Chondrocyte (in vitro differentiated cells): ENCODE measurements around the gene RBKS. TPM values are rescaled to one million over a fixed set of nuclear protein-coding genes. Genes with fewer than 3 reads are reported as not detected.
"Not testable (repeated sequence)": the region's sequence is repeated elsewhere in the genome, so short reads cannot be mapped to it uniquely, and the experiment has no call there.

Source experiments
- DNase-seq: peaks from one replicate; pipeline ENCODE4 v3.0.0; 2021; ENCODE audit warnings: mixed read lengths, low spot score
- H3K27ac Mint-ChIP-seq: one replicate; pipeline ENCODE4 v1.8.0; 2021; ENCODE audit warnings: mild to moderate bottlenecking, moderate library complexity, mixed read lengths; ENCODE audit not compliant: unreplicated experiment
- H3K27me3 Mint-ChIP-seq: 2 replicates; pipeline ENCODE4 v1.8.0; 2021; ENCODE audit warnings: low read depth, mixed read lengths
- H3K36me3 Mint-ChIP-seq: 2 replicates; pipeline ENCODE4 v1.8.0; 2021; ENCODE audit warnings: low read depth, mixed read lengths
- H3K4me1 Mint-ChIP-seq: 2 replicates; pipeline ENCODE4 v1.8.0; 2021; ENCODE audit warnings: low read depth, mild to moderate bottlenecking, mixed read lengths
- H3K4me3 Mint-ChIP-seq: one replicate; pipeline ENCODE4 v1.8.0; 2021; ENCODE audit warnings: mild to moderate bottlenecking, moderate library complexity, mixed read lengths; ENCODE audit not compliant: unreplicated experiment
- H3K9me3 Mint-ChIP-seq: 2 replicates; pipeline ENCODE4 v1.8.0; 2021; ENCODE audit warnings: low read depth, mixed read lengths
- CTCF ChIP-seq: fragments of 200-600 bp; sonication (generic); IDR thresholded peaks from 2 replicates; pipeline ENCODE4 v1.5.0; 2021; ENCODE audit warnings: antibody characterized with exemption, mild to moderate bottlenecking, moderate library complexity
- total RNA-seq: library from RNA; stranded (reverse); gene quantifications from 3 replicates; pipeline ENCODE4 v1.2.1, GENCODE V29; 2021

Gene RBKS
- total RNA-seq, 1 donor from 2014 or later, result 0.45 TPM

- peak overlapping the region; percentile 43 for H3K27ac Mint-ChIP-seq
- H3K36me3 Mint-ChIP-seq, result peaks cover 4% of the 10 kb centered on the region
- H3K4me3 Mint-ChIP-seq, result no peak overlapping the region
- peaks cover 12% of the 10 kb centered on the region for H3K9me3 Mint-ChIP-seq
- TF ChIP-seq CTCF, result no peak
- H3K27me3 Mint-ChIP-seq, result no peaks in the 10 kb centered on the region
- peaks cover 55% of the 10 kb centered on the region for H3K4me1 Mint-ChIP-seq
- no peak for DNase-seq
Measured at GRCh38 chr2:27885234-27885633, 5.0 kb downstream of the RBKS start.

DNA sequence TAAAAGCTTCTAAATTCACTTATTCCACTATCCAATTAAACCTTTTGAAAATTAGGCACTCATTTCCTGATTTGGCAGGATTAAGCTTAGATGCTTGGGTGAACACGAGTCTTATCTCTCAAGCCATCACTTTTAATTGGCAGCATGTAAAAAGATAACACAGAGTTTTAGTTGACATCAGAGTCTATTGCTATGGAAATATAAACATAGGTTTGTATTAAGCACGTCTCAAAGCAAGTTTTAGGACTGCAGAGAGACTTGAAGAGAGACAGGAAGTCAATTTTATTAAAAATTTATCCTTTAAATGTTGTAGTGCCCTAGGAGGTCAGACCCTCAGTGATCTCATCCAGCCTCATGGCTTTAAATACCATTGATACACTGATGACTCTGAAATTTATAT is 5.6 kb downstream of the RBKS start:
- Mint-ChIP-seq H3K36me3 (peaks cover 5% of the 10 kb centered on the region), H3K27me3 (no peaks in the 10 kb centered on the region), H3K9me3 (peaks cover 18% of the 10 kb centered on the region), H3K4me3 (no peak overlapping the region), H3K4me1 (peaks cover 49% of the 10 kb centered on the region), H3K27ac (no peak overlapping the region)
- no peak for TF ChIP-seq CTCF
- DNase-seq, result no peak

DNA sequence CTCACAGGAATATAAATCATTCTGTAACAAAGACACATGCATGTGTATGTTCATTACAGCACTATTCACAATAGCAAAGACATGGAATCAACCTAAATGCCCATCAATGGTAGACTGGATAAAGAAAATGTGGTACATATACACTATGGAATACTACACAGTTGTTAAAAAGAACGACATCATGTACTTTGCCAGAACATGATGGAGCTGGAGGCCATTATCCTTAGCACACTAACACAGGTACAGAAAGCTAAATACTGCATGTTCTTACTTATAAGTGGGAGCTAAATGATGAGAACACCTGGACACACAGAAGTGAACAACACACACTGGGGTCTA is 7.6 kb downstream of the RBKS start:
- H3K27me3 Mint-ChIP-seq, H3K4me3 Mint-ChIP-seq, DNase-seq, H3K36me3 Mint-ChIP-seq, H3K27ac Mint-ChIP-seq: not testable (repeated sequence)
- H3K9me3 Mint-ChIP-seq, result peaks cover 23% of the 10 kb centered on the region
- peaks cover 29% of the 10 kb centered on the region for H3K4me1 Mint-ChIP-seq

GRCh38 chr2:27881815-27882583 is 8.2 kb downstream of the RBKS start:
- not testable (repeated sequence) for H3K36me3 Mint-ChIP-seq, H3K27me3 Mint-ChIP-seq, H3K4me3 Mint-ChIP-seq, H3K27ac Mint-ChIP-seq, DNase-seq
- peaks cover 28% of the 10 kb centered on the region for H3K9me3 Mint-ChIP-seq
- H3K4me1 Mint-ChIP-seq, result peaks cover 23% of the 10 kb centered on the region

- H3K27ac Mint-ChIP-seq, result no peak overlapping the region
- no peak for TF ChIP-seq CTCF
- no peaks in the 10 kb centered on the region for H3K4me1 Mint-ChIP-seq
- H3K27me3 Mint-ChIP-seq, result no peaks in the 10 kb centered on the region
- peaks cover 11% of the 10 kb centered on the region for H3K36me3 Mint-ChIP-seq
- peaks cover 39% of the 10 kb centered on the region for H3K9me3 Mint-ChIP-seq
- no peak overlapping the region for H3K4me3 Mint-ChIP-seq
- no peak for DNase-seq
Measured at GRCh38 chr2:27878825-27879224, 11.4 kb downstream of the RBKS start.

DNA sequence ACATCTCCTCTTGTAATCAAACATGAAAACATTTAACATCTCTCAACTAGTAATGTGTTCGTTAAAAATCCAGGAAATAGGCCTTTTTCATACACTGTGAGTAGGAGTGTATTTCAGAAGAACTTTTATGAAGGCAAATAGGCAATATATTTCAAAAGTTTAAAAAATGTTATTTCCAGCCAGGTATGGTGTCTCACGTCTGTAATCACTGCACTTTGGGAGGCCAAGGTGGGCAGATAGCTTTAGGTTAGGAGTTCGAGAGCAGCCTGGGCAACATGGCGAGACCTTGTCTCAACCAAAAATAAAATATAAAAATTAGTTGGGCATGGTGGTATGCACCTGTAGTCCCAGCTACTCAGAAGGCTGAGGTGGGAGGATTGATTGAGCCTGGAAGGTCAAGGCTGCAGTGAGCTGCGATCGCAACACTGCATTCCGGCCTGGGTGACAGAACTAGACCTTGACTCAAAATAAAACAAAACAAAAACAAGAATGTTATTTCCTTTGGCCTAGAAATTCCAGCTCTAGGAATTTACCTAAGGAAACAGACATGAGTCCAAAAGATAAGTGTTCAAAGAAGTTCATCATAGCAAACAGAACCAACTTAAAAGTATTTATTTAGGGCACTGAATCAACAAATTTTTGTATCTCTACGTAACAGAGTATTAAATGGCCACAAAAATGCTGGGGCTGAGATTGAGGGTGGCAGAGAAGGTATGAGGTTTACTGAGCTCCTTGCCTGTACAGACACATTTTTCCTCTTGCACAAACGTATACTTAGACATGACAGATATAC is 14.9 kb downstream of the RBKS start:
- H3K4me1 Mint-ChIP-seq, result no peaks in the 10 kb centered on the region

More for the DNA sequence above, 14.9 kb downstream of the RBKS start:
- no peak for DNase-seq
- TF ChIP-seq CTCF, result no peak
- Mint-ChIP-seq H3K36me3 (peaks cover 7% of the 10 kb centered on the region), H3K9me3 (peaks cover 27% of the 10 kb centered on the region), H3K4me3 (no peak overlapping the region), H3K27me3 (no peaks in the 10 kb centered on the region), H3K27ac (no peak overlapping the region)
